Stimulated activated CD8-positive, alpha-beta memory T cell treated with anti-CD3 and anti-CD28 coated beads, Interleukin-15, amount 100 ng/mL, for 4 hours (primary cell): ENCODE measurements around the gene MAP4K3.
"Not testable (repeated sequence)": the region's sequence is repeated elsewhere in the genome, so short reads cannot be mapped to it uniquely, and the experiment has no call there.

Experiments
- DNase-seq, 2 donors: peaks; one replicate each; pipeline ENCODE4 v3.0.0-alpha.2; 2020; ENCODE audit warnings: low read depth in 2 of 2

The MAP4K3 gene

GRCh38 chr2:39408351-39409136 lies 28.5 kb downstream of the MAP4K3 start:
- DNase-seq: no peak

GRCh38 chr2:39407516-39408296 lies 29.4 kb downstream of the MAP4K3 start:
- DNase-seq: no peak

- no peak for DNase-seq
Measured at GRCh38 chr2:39405364-39405763, 31.7 kb downstream of the MAP4K3 start.

- DNase-seq: no peak
Measured at GRCh38 chr2:39403311-39403710, 33.8 kb downstream of the MAP4K3 start.

- DNase-seq: no peak
Measured at GRCh38 chr2:39401319-39401718, 35.8 kb downstream of the MAP4K3 start.

GRCh38 chr2:39399570-39399969 lies 37.5 kb downstream of the MAP4K3 start:
- no peak for DNase-seq

GRCh38 chr2:39395313-39395712 lies 41.8 kb downstream of the MAP4K3 start:
- DNase-seq: no peak

GRCh38 chr2:39394516-39394961 lies 42.5 kb downstream of the MAP4K3 start:
- no peak for DNase-seq

- no peak for DNase-seq
Measured at GRCh38 chr2:39392672-39393071, 44.4 kb downstream of the MAP4K3 start.

- no peak for DNase-seq
Measured at GRCh38 chr2:39390216-39390615, 46.9 kb downstream of the MAP4K3 start.

GRCh38 chr2:39386064-39386463 lies 51.0 kb downstream of the MAP4K3 start:
- DNase-seq: no peak

GRCh38 chr2:39385172-39385571 lies 51.9 kb downstream of the MAP4K3 start:
- no peak for DNase-seq

GRCh38 chr2:39384071-39384470 lies 53.0 kb downstream of the MAP4K3 start:
- not testable (repeated sequence) for DNase-seq

- no peak for DNase-seq
Measured at GRCh38 chr2:39383146-39383545, 53.9 kb downstream of the MAP4K3 start.

GRCh38 chr2:39381653-39382052 lies 55.4 kb downstream of the MAP4K3 start:
- DNase-seq: no peak

GRCh38 chr2:39380525-39381150 lies 56.4 kb downstream of the MAP4K3 start:
- no peak for DNase-seq

- DNase-seq: no peak
Measured at GRCh38 chr2:39379643-39380524, 57.2 kb downstream of the MAP4K3 start.

GRCh38 chr2:39378968-39379367 lies 58.1 kb downstream of the MAP4K3 start:
- DNase-seq: no peak

GRCh38 chr2:39377226-39377939 lies 59.7 kb downstream of the MAP4K3 start:
- peak in 1 of 2 donors; percentile 3 for DNase-seq

GRCh38 chr2:39375917-39376316 lies 61.2 kb downstream of the MAP4K3 start:
- DNase-seq: no peak
